Stomach (tissue), 4 donors: ENCODE measurements around the gene KRTAP3-3.

Experiments used
- CTCF ChIP-seq, 7 experiments: fragments of 450-650 bp in 4 of 7; fragments of 200-600 bp in 3 of 7; sonication (generic) in 3 of 7; IDR thresholded peaks; one replicate each; pipeline ENCODE4 v1.5.1; 2016 to 2019; ENCODE audit warnings: antibody characterized with exemption in 7 of 7, control low read depth in 2 of 7, mild to moderate bottlenecking in 1 of 7
- EP300 ChIP-seq: sonication (generic); formaldehyde crosslinking; IDR thresholded peaks from one replicate; pipeline ENCODE4 v1.6.1; 2017; ENCODE audit warnings: antibody characterized with exemption
- POLR2A ChIP-seq, 4 donors: fragments of 450-650 bp; IDR thresholded peaks; one replicate each; pipeline ENCODE4 v1.6.1; 2016; ENCODE audit warnings: antibody characterized with exemption in 4 of 4, control low read depth in 2 of 4, mild to moderate bottlenecking in 1 of 4, moderate library complexity in 1 of 4
- POLR2AphosphoS5 ChIP-seq, 3 donors: sonication (generic); formaldehyde crosslinking; IDR thresholded peaks; one replicate each; pipeline ENCODE4 v1.6.1; 2016; ENCODE audit warnings: antibody characterized with exemption in 3 of 3

- TF ChIP-seq CTCF (IDR thresholded peaks at IDR 0.05) (no peak), POLR2A (IDR thresholded peaks at IDR 0.05) (no peak), POLR2AphosphoS5 (IDR thresholded peaks at IDR 0.05) (no peak), EP300 (no peak)
Observed at GRCh38 chr17:40956401-40957254, 37.3 kb downstream of the KRTAP3-3 start.
